H1 (cell line): Measurements from ENCODE around the gene PRIMPOL. TPM values are rescaled to one million over a fixed set of nuclear protein-coding genes. Genes with fewer than 3 reads are reported as not detected.

Experiments used
- BACH1 ChIP-seq: IDR thresholded peaks from 2 replicates; pipeline ENCODE4 v1.6.1; 2012; ENCODE audit warnings: low read length, improper control_type of control experiment
- CBX5 ChIP-seq: fragments of 300-800, 300-1000 bp; sonication (generic); IDR thresholded peaks from 2 replicates; pipeline ENCODE4 v1.7.1; 2016; ENCODE audit warnings: antibody characterized with exemption, low read length, low read depth
- CHD1 ChIP-seq: IDR thresholded peaks from 2 replicates; pipeline ENCODE4 v1.6.1; 2012; ENCODE audit warnings: low read depth, low read length, improper control_type of control experiment
- HDAC2 ChIP-seq, 2 experiments: fragments of 300-600 bp in 1 of 2; sonication (generic) in 1 of 2; IDR thresholded peaks; 2 replicates each; pipeline ENCODE4 v1.6.1; 2011 to 2012; ENCODE audit warnings: low read depth in 2 of 2, low read length in 2 of 2, mild to moderate bottlenecking in 2 of 2, moderate library complexity in 2 of 2, borderline replicate concordance in 1 of 2, inconsistent platforms in 1 of 2
- HDAC6 ChIP-seq: IDR thresholded peaks from one replicate; pipeline ENCODE4 v1.7.1; 2012; ENCODE audit warnings: low read depth, mild to moderate bottlenecking, inconsistent platforms, low read length, moderate library complexity
- RAD21 ChIP-seq, 2 experiments: IDR thresholded peaks in 1 of 2; conservative IDR thresholded peaks in 1 of 2; 2 replicates each; pipeline ENCODE4 v1.6.1; 2011; ENCODE audit warnings: low read depth in 2 of 2, low read length in 2 of 2, improper control_type of control experiment in 1 of 2, inconsistent platforms in 1 of 2, mild to moderate bottlenecking in 1 of 2, moderate library complexity in 1 of 2
- RFX5 ChIP-seq: IDR thresholded peaks from 2 replicates; pipeline ENCODE4 v1.6.1; 2011; ENCODE audit warnings: low read depth, low read length, improper control_type of control experiment, borderline replicate concordance
- RNF2 ChIP-seq: fragments of 200-900, 300-1000 bp; sonication (generic); IDR thresholded peaks from 2 replicates; pipeline ENCODE4 v1.7.1; 2016; ENCODE audit warnings: borderline replicate concordance, low read depth, mild to moderate bottlenecking, antibody characterized with exemption, low read length; ENCODE audit not compliant: poor library complexity, severe bottlenecking; ENCODE audit errors: missing control alignments
- ZNF274 ChIP-seq: IDR thresholded peaks from 2 replicates; pipeline ENCODE4 v1.7.0; 2012; ENCODE audit warnings: low read length, borderline replicate concordance; ENCODE audit errors: extremely low read depth
- polyA plus RNA-seq, 7 experiments: library from polyadenylated mRNA; depleted of rRNA in 3 of 7; stranded (reverse) in 5 of 7; unstranded in 2 of 7; fragments of >200 nt in 5 of 7; fragments of 200-250 nt in 2 of 7; gene quantifications; 1 replicate in 5 of 7; 2 replicates in 1 of 7; 4 replicates in 1 of 7; pipeline versions ENCODE4 v1.2.1 to v1.2.3, GENCODE V29; 2011 to 2013; ENCODE audit warnings: missing spikeins in 2 of 7, mixed read lengths in 2 of 7
- total RNA-seq: library from RNA; stranded (reverse); fragmentation: NEBNext Ultra II Directional; extraction: Animal tissue kit (Norgen Biotek cat#: 25700); gene quantifications from 2 replicates; pipeline ENCODE4 v1.2.1, GENCODE V29; 2021
- TF ChIP-seq, protein P1 (sequence below): IDR thresholded peaks from 2 replicates; pipeline ENCODE4 v1.6.1; 2011; ENCODE audit warnings: low read length, improper control_type of control experiment
- TF ChIP-seq, protein P2 (sequence below): IDR thresholded peaks from 2 replicates; pipeline ENCODE4 v1.6.1; 2012; ENCODE audit warnings: low read length, inconsistent platforms

PRIMPOL gene
- total and polyA plus RNA-seq, 2 of the 8 experiments (the other 6 are each of a cell fraction or from before 2014, with no cell fraction given), result 4.4 to 6.7 TPM

DNA sequence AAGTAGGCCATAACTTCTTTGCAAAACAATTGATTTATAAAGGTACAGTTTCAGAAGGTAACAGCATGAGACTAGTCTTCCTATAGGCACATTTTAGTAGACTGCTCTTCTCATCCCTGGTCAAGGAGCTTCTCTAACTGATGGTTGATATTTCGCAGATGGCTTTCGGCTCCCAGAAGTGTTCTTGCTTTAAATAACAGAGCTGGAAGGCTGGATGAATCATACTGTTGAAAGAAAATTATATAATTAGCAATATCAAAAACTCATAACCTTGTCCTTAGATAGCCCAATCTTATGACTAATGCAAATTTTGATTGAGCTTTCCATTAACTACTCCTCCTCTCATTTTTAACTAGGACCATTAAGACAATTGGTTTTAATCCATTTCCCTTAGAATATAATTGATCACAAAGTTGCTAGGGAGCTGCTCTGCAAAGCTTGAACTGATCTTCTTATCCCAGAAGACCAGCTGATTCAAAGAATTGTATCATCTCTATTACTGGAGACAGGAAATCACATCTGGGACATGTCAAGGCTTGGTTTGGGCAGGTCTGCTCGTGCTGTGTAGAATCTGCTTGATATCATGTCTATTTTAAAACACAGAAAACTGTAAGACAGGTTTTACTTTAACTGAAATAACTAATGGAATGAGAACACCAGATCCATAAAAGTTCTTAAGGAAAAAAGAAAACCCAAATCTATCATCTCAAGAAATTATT is 45.8 kb downstream of the PRIMPOL start (continued):
- TF ChIP-seq RNF2 (no peak), HDAC2 (IDR thresholded peaks at IDR 0.05; ENCODE audit: borderline replicate concordance in 1 of 2, low read depth in 2 of 2, low read length in 2 of 2) (no peak), ZNF274 (no peak), BACH1 (no peak), RFX5 (no peak), RAD21 (IDR thresholded peaks at IDR 0.05 in 1 of 2, conservative IDR thresholded peaks at IDR 0.05 in 1 of 2; ENCODE audit: low read depth in 2 of 2, low read length in 2 of 2) (no peak), CBX5 (no peak), HDAC6 (no peak), CHD1 (no peak)
- TF ChIP-seq, protein P1, sequence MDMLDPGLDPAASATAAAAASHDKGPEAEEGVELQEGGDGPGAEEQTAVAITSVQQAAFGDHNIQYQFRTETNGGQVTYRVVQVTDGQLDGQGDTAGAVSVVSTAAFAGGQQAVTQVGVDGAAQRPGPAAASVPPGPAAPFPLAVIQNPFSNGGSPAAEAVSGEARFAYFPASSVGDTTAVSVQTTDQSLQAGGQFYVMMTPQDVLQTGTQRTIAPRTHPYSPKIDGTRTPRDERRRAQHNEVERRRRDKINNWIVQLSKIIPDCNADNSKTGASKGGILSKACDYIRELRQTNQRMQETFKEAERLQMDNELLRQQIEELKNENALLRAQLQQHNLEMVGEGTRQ, result no peak
- TF ChIP-seq, protein P2, sequence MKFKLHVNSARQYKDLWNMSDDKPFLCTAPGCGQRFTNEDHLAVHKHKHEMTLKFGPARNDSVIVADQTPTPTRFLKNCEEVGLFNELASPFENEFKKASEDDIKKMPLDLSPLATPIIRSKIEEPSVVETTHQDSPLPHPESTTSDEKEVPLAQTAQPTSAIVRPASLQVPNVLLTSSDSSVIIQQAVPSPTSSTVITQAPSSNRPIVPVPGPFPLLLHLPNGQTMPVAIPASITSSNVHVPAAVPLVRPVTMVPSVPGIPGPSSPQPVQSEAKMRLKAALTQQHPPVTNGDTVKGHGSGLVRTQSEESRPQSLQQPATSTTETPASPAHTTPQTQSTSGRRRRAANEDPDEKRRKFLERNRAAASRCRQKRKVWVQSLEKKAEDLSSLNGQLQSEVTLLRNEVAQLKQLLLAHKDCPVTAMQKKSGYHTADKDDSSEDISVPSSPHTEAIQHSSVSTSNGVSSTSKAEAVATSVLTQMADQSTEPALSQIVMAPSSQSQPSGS, result no peak
